Mesendoderm (in vitro differentiated cells): ENCODE data around the gene LRRC15.

Source experiments
- DNase-seq: peaks from one replicate; pipeline ENCODE4 v3.0.0; 2013
- H2AK5ac ChIP-seq: 2 replicates; pipeline ENCODE4 v1.6.1; 2013; ENCODE audit warnings: low read length, inconsistent platforms
- H2BK120ac ChIP-seq: 2 replicates; pipeline ENCODE4 v1.6.1; 2013; ENCODE audit warnings: low read depth, mild to moderate bottlenecking, low read length, moderate library complexity, mixed read lengths
- H2BK15ac ChIP-seq: replicated peaks from 2 replicates; pipeline ENCODE4 v1.6.1; 2013; ENCODE audit warnings: low read depth, mild to moderate bottlenecking, moderate library complexity
- H2BK5ac ChIP-seq: 2 replicates; pipeline ENCODE4 v1.6.1; 2013; ENCODE audit warnings: low read length, inconsistent platforms
- H3K18ac ChIP-seq: 2 replicates; pipeline ENCODE4 v1.6.1; 2013; ENCODE audit warnings: mild to moderate bottlenecking, low read length, mixed read lengths
- H3K23ac ChIP-seq: one replicate; pipeline ENCODE4 v1.6.1; 2013; ENCODE audit warnings: low read length
- H3K27ac ChIP-seq: 2 replicates; pipeline ENCODE4 v1.5.1; 2013; ENCODE audit warnings: low read depth, mild to moderate bottlenecking, inconsistent platforms, low read length, moderate library complexity
- H3K27me3 ChIP-seq: 2 replicates; pipeline ENCODE4 v1.6.1; 2013; ENCODE audit warnings: low read length, control low read depth, mild to moderate bottlenecking, inconsistent platforms; ENCODE audit not compliant: insufficient read depth, poor library complexity
- H3K36me3 ChIP-seq: 2 replicates; pipeline ENCODE4 v1.6.1; 2013; ENCODE audit warnings: low read length, inconsistent platforms; ENCODE audit not compliant: control insufficient read depth, insufficient read depth
- H3K4ac ChIP-seq: one replicate; pipeline ENCODE4 v1.6.1; 2013; ENCODE audit warnings: low read depth, mild to moderate bottlenecking, low read length, moderate library complexity
- H3K4me1 ChIP-seq: 2 replicates; pipeline ENCODE4 v1.6.1; 2013; ENCODE audit warnings: low read depth, low read length, inconsistent platforms; ENCODE audit not compliant: control insufficient read depth
- H3K4me2 ChIP-seq: 2 replicates; pipeline ENCODE4 v1.6.1; 2013; ENCODE audit warnings: low read length
- H3K4me3 ChIP-seq: 2 replicates; pipeline ENCODE4 v1.5.1; 2013; ENCODE audit warnings: mild to moderate bottlenecking, low read length
- H3K56ac ChIP-seq: one replicate; pipeline ENCODE4 v1.6.1; 2013; ENCODE audit warnings: low read length
- H3K79me1 ChIP-seq: 2 replicates; pipeline ENCODE4 v1.6.1; 2013; ENCODE audit warnings: low read length, inconsistent platforms
- H3K79me2 ChIP-seq: 2 replicates; pipeline ENCODE4 v1.6.1; 2013; ENCODE audit warnings: mild to moderate bottlenecking, low read length; ENCODE audit not compliant: control insufficient read depth, insufficient read depth
- H3K9ac ChIP-seq: 2 replicates; pipeline ENCODE4 v1.6.1; 2013; ENCODE audit warnings: low read length, inconsistent platforms
- H4K5ac ChIP-seq: one replicate; pipeline ENCODE4 v1.6.1; 2013; ENCODE audit warnings: low read length
- H4K8ac ChIP-seq: one replicate; pipeline ENCODE4 v1.6.1; 2013; ENCODE audit warnings: low read depth, mild to moderate bottlenecking, control low read depth, low read length, moderate library complexity
- WGBS: extraction: QIAGEN DNeasy Blood & Tissue Kit; methylation state at CpG from one replicate; pipeline ENCODE4 v1.1.7; 2013; ENCODE audit warnings: low lambda C conversion rate, missing lambda C conversion rate; ENCODE audit not compliant: insufficient coverage; ENCODE audit errors: extremely low coverage; 5-methylcytosine and 5-hydroxymethylcytosine counted together

LRRC15 gene

GRCh38 chr3:194313560-194314387 lies 55.8 kb downstream of the LRRC15 start:
- WGBS, result no CpG with 5 or more reads among the region's 15 CpGs
- no peaks in the 10 kb centered on the region for H3K79me1 ChIP-seq
- H3K23ac ChIP-seq, result no peak overlapping the region
- H3K4ac ChIP-seq, result peak overlapping the region; percentile 88
- no peak overlapping the region for H2BK15ac ChIP-seq
- no peak overlapping the region for H4K5ac ChIP-seq
- no peak overlapping the region for H4K8ac ChIP-seq
- no peak overlapping the region for H2BK120ac ChIP-seq
- H3K18ac ChIP-seq, result peak overlapping the region; percentile 46
- peak overlapping the region; percentile 45 for H2AK5ac ChIP-seq
- no peak overlapping the region for H3K9ac ChIP-seq
- no peaks in the 10 kb centered on the region for H3K36me3 ChIP-seq
- H3K56ac ChIP-seq, result no peak overlapping the region
- H3K4me2 ChIP-seq, result no peak overlapping the region
- no peak overlapping the region for H3K4me3 ChIP-seq
- no peak overlapping the region for H3K27ac ChIP-seq
- H3K79me2 ChIP-seq, result no peaks in the 10 kb centered on the region
- H3K27me3 ChIP-seq, result no peaks in the 10 kb centered on the region
- peaks cover 3% of the 10 kb centered on the region for H3K4me1 ChIP-seq
- peak; percentile 72 for DNase-seq
- no peak overlapping the region for H2BK5ac ChIP-seq

- Histone ChIP-seq H3K4me1 (peaks cover 3% of the 10 kb centered on the region), H3K27me3 (no peaks in the 10 kb centered on the region), H3K79me1 (no peaks in the 10 kb centered on the region), H3K23ac (no peak overlapping the region), H2AK5ac (no peak overlapping the region), H3K9ac (no peak overlapping the region), H3K4me2 (no peak overlapping the region), H3K27ac (no peak overlapping the region), H3K56ac (no peak overlapping the region), H3K79me2 (no peaks in the 10 kb centered on the region), H3K4me3 (no peak overlapping the region), H3K36me3 (no peaks in the 10 kb centered on the region), H2BK5ac (no peak overlapping the region), H2BK120ac (no peak overlapping the region), H3K18ac (no peak overlapping the region), H2BK15ac (no peak overlapping the region), H4K5ac (no peak overlapping the region), H3K4ac (no peak overlapping the region), H4K8ac (no peak overlapping the region)
- WGBS, result no CpG with 5 or more reads among the region's 16 CpGs
- no peak for DNase-seq
Observed at GRCh38 chr3:194312743-194313281, 56.7 kb downstream of the LRRC15 start.

GRCh38 chr3:194312186-194312742 lies 57.3 kb downstream of the LRRC15 start:
- H3K27me3 ChIP-seq, result no peaks in the 10 kb centered on the region
- H3K79me1 ChIP-seq, result no peaks in the 10 kb centered on the region
- H4K8ac ChIP-seq, result no peak overlapping the region
- no peak overlapping the region for H3K18ac ChIP-seq
- no peaks in the 10 kb centered on the region for H3K36me3 ChIP-seq
- no peak overlapping the region for H2BK5ac ChIP-seq
- H2BK120ac ChIP-seq, result no peak overlapping the region
- no peak overlapping the region for H2AK5ac ChIP-seq
- H3K4ac ChIP-seq, result no peak overlapping the region
- H3K27ac ChIP-seq, result no peak overlapping the region
- no peak for DNase-seq
- no peak overlapping the region for H3K9ac ChIP-seq
- H3K56ac ChIP-seq, result no peak overlapping the region
- WGBS, result no CpG with 5 or more reads among the region's 7 CpGs
- H4K5ac ChIP-seq, result no peak overlapping the region
- H3K4me2 ChIP-seq, result no peak overlapping the region
- no peaks in the 10 kb centered on the region for H3K79me2 ChIP-seq
- no peak overlapping the region for H2BK15ac ChIP-seq
- peaks cover 3% of the 10 kb centered on the region for H3K4me1 ChIP-seq
- H3K4me3 ChIP-seq, result no peak overlapping the region
- no peak overlapping the region for H3K23ac ChIP-seq

- H2BK120ac ChIP-seq, result no peak overlapping the region
- H3K79me2 ChIP-seq, result no peaks in the 10 kb centered on the region
- 100% methylated on average over 2 of the region's 2 CpGs for WGBS
- no peak overlapping the region for H2AK5ac ChIP-seq
- H3K36me3 ChIP-seq, result no peaks in the 10 kb centered on the region
- H3K4ac ChIP-seq, result no peak overlapping the region
- H2BK5ac ChIP-seq, result no peak overlapping the region
- no peak overlapping the region for H3K18ac ChIP-seq
- no peak overlapping the region for H3K23ac ChIP-seq
- H2BK15ac ChIP-seq, result no peak overlapping the region
- no peak for DNase-seq
- H3K4me3 ChIP-seq, result no peak overlapping the region
- H3K56ac ChIP-seq, result no peak overlapping the region
- H3K4me1 ChIP-seq, result peaks cover 5% of the 10 kb centered on the region
- no peak overlapping the region for H3K9ac ChIP-seq
- H4K8ac ChIP-seq, result no peak overlapping the region
- no peak overlapping the region for H3K4me2 ChIP-seq
- H3K79me1 ChIP-seq, result no peaks in the 10 kb centered on the region
- no peak overlapping the region for H3K27ac ChIP-seq
- H4K5ac ChIP-seq, result no peak overlapping the region
- H3K27me3 ChIP-seq, result no peaks in the 10 kb centered on the region
Observed at GRCh38 chr3:194311000-194311399, 58.5 kb downstream of the LRRC15 start.

GRCh38 chr3:194310060-194310835 lies 59.3 kb downstream of the LRRC15 start:
- no peak overlapping the region for H4K8ac ChIP-seq
- H3K27ac ChIP-seq, result no peak overlapping the region
- H3K36me3 ChIP-seq, result no peaks in the 10 kb centered on the region
- no peak overlapping the region for H3K56ac ChIP-seq
- no CpG with 5 or more reads among the region's 11 CpGs for WGBS
- no peak overlapping the region for H3K18ac ChIP-seq
- DNase-seq, result no peak
- H2BK15ac ChIP-seq, result no peak overlapping the region
- no peak overlapping the region for H2AK5ac ChIP-seq
- no peak overlapping the region for H2BK120ac ChIP-seq
- no peaks in the 10 kb centered on the region for H3K79me1 ChIP-seq
- no peak overlapping the region for H3K4ac ChIP-seq
- no peak overlapping the region for H2BK5ac ChIP-seq
- no peaks in the 10 kb centered on the region for H3K79me2 ChIP-seq
- H4K5ac ChIP-seq, result no peak overlapping the region
- H3K4me3 ChIP-seq, result no peak overlapping the region
- H3K23ac ChIP-seq, result no peak overlapping the region
- no peak overlapping the region for H3K4me2 ChIP-seq
- peaks cover 6% of the 10 kb centered on the region for H3K4me1 ChIP-seq
- no peaks in the 10 kb centered on the region for H3K27me3 ChIP-seq
- no peak overlapping the region for H3K9ac ChIP-seq
